ENCODE results near the gene SLC22A31. TPM values are rescaled to one million over a fixed set of nuclear protein-coding genes. Genes with fewer than 3 reads are reported as not detected.
A peak's percentile ranks its signal among the peaks of the same experiment; 100 is the strongest.

Gene SLC22A31
- total and polyA plus RNA-seq, 9 of the 15 experiments (the other 6 are each of a cell fraction or from before 2014, with no cell fraction given), result 0.29 to 2.2 (median 0.47) TPM; not detected in 3

DNA sequence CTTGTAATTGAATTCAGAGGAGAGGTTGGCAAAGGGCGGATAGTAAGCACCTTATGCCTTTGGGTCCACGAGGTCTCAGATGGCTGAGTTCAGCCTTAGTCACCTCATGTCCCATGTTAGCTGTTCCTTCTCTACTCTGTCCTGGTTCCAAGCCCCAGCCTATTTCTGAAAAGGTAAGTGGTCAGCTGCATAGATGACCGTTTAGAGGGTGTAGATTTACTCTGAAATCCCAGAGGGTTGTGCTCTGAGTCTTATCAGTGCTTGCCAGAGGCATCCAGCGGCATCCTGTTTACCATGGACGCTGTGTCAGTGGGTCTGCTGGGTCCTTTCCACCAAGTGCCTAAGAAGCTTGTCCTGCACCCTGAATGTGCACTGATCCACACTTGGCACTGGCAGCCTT lies 19.0 kb upstream of the SLC22A31 start (continued):
- TF ChIP-seq, protein P1, sequence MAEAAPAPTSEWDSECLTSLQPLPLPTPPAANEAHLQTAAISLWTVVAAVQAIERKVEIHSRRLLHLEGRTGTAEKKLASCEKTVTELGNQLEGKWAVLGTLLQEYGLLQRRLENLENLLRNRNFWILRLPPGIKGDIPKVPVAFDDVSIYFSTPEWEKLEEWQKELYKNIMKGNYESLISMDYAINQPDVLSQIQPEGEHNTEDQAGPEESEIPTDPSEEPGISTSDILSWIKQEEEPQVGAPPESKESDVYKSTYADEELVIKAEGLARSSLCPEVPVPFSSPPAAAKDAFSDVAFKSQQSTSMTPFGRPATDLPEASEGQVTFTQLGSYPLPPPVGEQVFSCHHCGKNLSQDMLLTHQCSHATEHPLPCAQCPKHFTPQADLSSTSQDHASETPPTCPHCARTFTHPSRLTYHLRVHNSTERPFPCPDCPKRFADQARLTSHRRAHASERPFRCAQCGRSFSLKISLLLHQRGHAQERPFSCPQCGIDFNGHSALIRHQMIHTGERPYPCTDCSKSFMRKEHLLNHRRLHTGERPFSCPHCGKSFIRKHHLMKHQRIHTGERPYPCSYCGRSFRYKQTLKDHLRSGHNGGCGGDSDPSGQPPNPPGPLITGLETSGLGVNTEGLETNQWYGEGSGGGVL (CRISPR knock-in tag; IDR thresholded peaks at IDR 0.05), result no peak
- TF ChIP-seq STAT5A (IDR thresholded peaks at IDR 0.05; ENCODE audit: borderline replicate concordance, low read length), result peak; percentile 57; the same call in 1 of the 2 replicates
- no peak for TF ChIP-seq CEBPG (CRISPR knock-in tag; IDR thresholded peaks at IDR 0.05)
- TF ChIP-seq CEBPG (tag; conservative IDR thresholded peaks at IDR 0.05 in 1 of 2, IDR thresholded peaks at IDR 0.05 in 1 of 2), result no peak
- no peak for TF ChIP-seq ZNF76 (CRISPR knock-in tag; IDR thresholded peaks at IDR 0.05; ENCODE audit: borderline replicate concordance)
- peak; percentile 67 for TF ChIP-seq BHLHE40 (IDR thresholded peaks at IDR 0.05; ENCODE audit: low read length)
- TF ChIP-seq HNRNPL (IDR thresholded peaks at IDR 0.05; ENCODE audit: low read depth, low read length), result no peak
- TF ChIP-seq ZNF274 (IDR thresholded peaks at IDR 0.05; ENCODE audit: borderline replicate concordance, low read depth, low read length), result no peak
- TF ChIP-seq, protein P2, sequence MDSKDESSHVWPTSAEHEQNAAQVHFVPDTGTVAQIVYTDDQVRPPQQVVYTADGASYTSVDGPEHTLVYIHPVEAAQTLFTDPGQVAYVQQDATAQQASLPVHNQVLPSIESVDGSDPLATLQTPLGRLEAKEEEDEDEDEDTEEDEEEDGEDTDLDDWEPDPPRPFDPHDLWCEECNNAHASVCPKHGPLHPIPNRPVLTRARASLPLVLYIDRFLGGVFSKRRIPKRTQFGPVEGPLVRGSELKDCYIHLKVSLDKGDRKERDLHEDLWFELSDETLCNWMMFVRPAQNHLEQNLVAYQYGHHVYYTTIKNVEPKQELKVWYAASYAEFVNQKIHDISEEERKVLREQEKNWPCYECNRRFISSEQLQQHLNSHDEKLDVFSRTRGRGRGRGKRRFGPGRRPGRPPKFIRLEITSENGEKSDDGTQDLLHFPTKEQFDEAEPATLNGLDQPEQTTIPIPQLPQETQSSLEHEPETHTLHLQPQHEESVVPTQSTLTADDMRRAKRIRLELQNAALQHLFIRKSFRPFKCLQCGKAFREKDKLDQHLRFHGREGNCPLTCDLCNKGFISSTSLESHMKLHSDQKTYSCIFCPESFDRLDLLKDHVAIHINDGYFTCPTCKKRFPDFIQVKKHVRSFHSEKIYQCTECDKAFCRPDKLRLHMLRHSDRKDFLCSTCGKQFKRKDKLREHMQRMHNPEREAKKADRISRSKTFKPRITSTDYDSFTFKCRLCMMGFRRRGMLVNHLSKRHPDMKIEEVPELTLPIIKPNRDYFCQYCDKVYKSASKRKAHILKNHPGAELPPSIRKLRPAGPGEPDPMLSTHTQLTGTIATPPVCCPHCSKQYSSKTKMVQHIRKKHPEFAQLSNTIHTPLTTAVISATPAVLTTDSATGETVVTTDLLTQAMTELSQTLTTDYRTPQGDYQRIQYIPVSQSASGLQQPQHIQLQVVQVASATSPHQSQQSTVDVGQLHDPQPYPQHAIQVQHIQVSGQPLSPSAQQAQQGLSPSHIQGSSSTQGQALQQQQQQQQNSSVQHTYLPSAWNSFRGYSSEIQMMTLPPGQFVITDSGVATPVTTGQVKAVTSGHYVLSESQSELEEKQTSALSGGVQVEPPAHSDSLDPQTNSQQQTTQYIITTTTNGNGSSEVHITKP (IDR thresholded peaks at IDR 0.05; ENCODE audit: partially characterized antibody), result peak; percentile 14
- no peak for TF ChIP-seq CBFB (CRISPR knock-in tag; IDR thresholded peaks at IDR 0.05)
- TF ChIP-seq NCOR1 (IDR thresholded peaks at IDR 0.05), result peak; percentile 81
- TF ChIP-seq HNRNPH1 (optimal IDR thresholded peaks at IDR 0.05; ENCODE audit: low read depth, low read length), result no peak
- TF ChIP-seq, protein P3, sequence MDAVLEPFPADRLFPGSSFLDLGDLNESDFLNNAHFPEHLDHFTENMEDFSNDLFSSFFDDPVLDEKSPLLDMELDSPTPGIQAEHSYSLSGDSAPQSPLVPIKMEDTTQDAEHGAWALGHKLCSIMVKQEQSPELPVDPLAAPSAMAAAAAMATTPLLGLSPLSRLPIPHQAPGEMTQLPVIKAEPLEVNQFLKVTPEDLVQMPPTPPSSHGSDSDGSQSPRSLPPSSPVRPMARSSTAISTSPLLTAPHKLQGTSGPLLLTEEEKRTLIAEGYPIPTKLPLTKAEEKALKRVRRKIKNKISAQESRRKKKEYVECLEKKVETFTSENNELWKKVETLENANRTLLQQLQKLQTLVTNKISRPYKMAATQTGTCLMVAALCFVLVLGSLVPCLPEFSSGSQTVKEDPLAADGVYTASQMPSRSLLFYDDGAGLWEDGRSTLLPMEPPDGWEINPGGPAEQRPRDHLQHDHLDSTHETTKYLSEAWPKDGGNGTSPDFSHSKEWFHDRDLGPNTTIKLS (IDR thresholded peaks at IDR 0.05; ENCODE audit: borderline replicate concordance, low read depth), result 0 out of 2 replicates have a peak, but pooled peaks have one; percentile 34
- peak; percentile 61 for TF ChIP-seq JUND (IDR thresholded peaks at IDR 0.05; ENCODE audit: borderline replicate concordance, low read depth, low read length)
- no peak for TF ChIP-seq JUND (tag; IDR thresholded peaks at IDR 0.05; ENCODE audit: borderline replicate concordance, low read depth, low read length)
- peak; percentile 49; the same call in 1 of the 2 replicates for TF ChIP-seq CC2D1A (IDR thresholded peaks at IDR 0.05)
- TF ChIP-seq EGR1 (conservative IDR thresholded peaks at IDR 0.05), result no peak
- no peak for TF ChIP-seq ZNF354B (CRISPR knock-in tag; IDR thresholded peaks at IDR 0.05)
